Measurements from ENCODE around the gene RPL13. TPM values are rescaled to one million over a fixed set of nuclear protein-coding genes. Genes with fewer than 3 reads are reported as not detected.

The RPL13 gene
- total and polyA plus RNA-seq, 9 of the 15 experiments (the other 6 are each of a cell fraction or from before 2014, with no cell fraction given): 227 to 6,042 (median 1,633) TPM

GRCh38 chr16:89607453-89607852, 47.0 kb downstream of the RPL13 start (continued):
- TF ChIP-seq TCF3 (CRISPR knock-in tag; IDR thresholded peaks at IDR 0.05) (peak; percentile 83), CBFA2T3 (IDR thresholded peaks at IDR 0.05) (peak; percentile 77), FIP1L1 (IDR thresholded peaks at IDR 0.05; ENCODE audit: low read depth, low read length, poor library complexity, severe bottlenecking) (no peak), THAP12 (CRISPR knock-in tag; IDR thresholded peaks at IDR 0.05) (no peak), ZNF143 (CRISPR knock-in tag; IDR thresholded peaks at IDR 0.05) (no peak), TEAD1 (CRISPR knock-in tag; IDR thresholded peaks at IDR 0.05) (peak in 1 of 2 experiments; percentile 60; a peak in 1 of 4 replicates), CHCHD3 (CRISPR knock-in tag; IDR thresholded peaks at IDR 0.05) (no peak), MAFG (tag; conservative IDR thresholded peaks at IDR 0.05) (no peak), SMAD3 (CRISPR knock-in tag; conservative IDR thresholded peaks at IDR 0.05) (no peak), CBFA2T2 (conservative IDR thresholded peaks at IDR 0.05) (peak; percentile 58), KAT7 (CRISPR knock-in tag; IDR thresholded peaks at IDR 0.05; ENCODE audit: borderline replicate concordance) (no peak), ZNF347 (CRISPR knock-in tag; IDR thresholded peaks at IDR 0.05; ENCODE audit: low read depth) (no peak), HNRNPK (IDR thresholded peaks at IDR 0.05; ENCODE audit: low read depth, low read length, poor library complexity, severe bottlenecking) (no peak), USF1 (CRISPR knock-in tag; IDR thresholded peaks at IDR 0.05) (peak; percentile 24; the same call in 1 of the 2 replicates), ZBTB11 (CRISPR knock-in tag; IDR thresholded peaks at IDR 0.05) (no peak), EP300 (IDR thresholded peaks at IDR 0.05; ENCODE audit: low read length) (no peak), ZNF408 (CRISPR knock-in tag; IDR thresholded peaks at IDR 0.05; ENCODE audit: low read depth) (no peak), ETV1 (tag; conservative IDR thresholded peaks at IDR 0.05; ENCODE audit: low read depth) (no peak), ZNF384 (IDR thresholded peaks at IDR 0.05; ENCODE audit: low read depth, low read length) (no peak), L3MBTL2 (IDR thresholded peaks at IDR 0.05) (peak; percentile 34; the same call in 1 of the 2 replicates), MBD2 (IDR thresholded peaks at IDR 0.05; ENCODE audit: borderline replicate concordance, low read depth) (no peak), POLR2AphosphoS5 (IDR thresholded peaks at IDR 0.05; ENCODE audit: control insufficient read depth, insufficient read depth, low read depth, low read length) (peak; percentile 20; the same call in 1 of the 2 replicates), ZNF263 (CRISPR knock-in tag; IDR thresholded peaks at IDR 0.05; ENCODE audit: borderline replicate concordance) (peak; percentile 37; the same call in 1 of the 2 replicates), ETV5 (CRISPR knock-in tag; IDR thresholded peaks at IDR 0.05; ENCODE audit: low read depth) (0 out of 2 replicates have a peak, but pooled peaks have one; percentile 42)
